LNCAP (cell line): ENCODE measurements around the gene SCLT1.

Experiments used
- TF ChIP-seq, protein P1 (sequence below): fragments of 450-650 bp; IDR thresholded peaks from 2 replicates; pipeline ENCODE4 v1.5.1; 2017; ENCODE audit warnings: mild to moderate bottlenecking

The SCLT1 gene

DNA sequence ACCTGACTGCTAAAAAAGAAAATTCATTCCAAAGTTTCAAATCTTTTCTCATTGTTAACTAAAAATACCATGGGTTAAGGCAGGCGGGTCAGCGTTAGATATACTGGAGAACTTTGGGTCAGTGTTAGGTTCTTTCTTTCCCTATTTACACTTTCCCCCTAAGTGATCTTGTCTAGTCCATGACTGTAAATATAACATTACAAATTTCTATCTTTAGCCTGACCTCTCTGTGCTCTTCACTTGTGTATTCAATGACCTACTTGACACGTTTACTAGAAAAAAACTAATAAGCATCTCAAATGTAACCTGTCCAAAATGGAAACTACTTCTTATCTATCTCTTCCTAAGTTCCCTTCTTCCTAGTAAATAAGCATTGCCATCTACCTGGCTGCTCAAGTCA lies 188.5 kb downstream of the SCLT1 start:
- TF ChIP-seq, protein P1, sequence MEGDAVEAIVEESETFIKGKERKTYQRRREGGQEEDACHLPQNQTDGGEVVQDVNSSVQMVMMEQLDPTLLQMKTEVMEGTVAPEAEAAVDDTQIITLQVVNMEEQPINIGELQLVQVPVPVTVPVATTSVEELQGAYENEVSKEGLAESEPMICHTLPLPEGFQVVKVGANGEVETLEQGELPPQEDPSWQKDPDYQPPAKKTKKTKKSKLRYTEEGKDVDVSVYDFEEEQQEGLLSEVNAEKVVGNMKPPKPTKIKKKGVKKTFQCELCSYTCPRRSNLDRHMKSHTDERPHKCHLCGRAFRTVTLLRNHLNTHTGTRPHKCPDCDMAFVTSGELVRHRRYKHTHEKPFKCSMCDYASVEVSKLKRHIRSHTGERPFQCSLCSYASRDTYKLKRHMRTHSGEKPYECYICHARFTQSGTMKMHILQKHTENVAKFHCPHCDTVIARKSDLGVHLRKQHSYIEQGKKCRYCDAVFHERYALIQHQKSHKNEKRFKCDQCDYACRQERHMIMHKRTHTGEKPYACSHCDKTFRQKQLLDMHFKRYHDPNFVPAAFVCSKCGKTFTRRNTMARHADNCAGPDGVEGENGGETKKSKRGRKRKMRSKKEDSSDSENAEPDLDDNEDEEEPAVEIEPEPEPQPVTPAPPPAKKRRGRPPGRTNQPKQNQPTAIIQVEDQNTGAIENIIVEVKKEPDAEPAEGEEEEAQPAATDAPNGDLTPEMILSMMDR = no peak

DNA sequence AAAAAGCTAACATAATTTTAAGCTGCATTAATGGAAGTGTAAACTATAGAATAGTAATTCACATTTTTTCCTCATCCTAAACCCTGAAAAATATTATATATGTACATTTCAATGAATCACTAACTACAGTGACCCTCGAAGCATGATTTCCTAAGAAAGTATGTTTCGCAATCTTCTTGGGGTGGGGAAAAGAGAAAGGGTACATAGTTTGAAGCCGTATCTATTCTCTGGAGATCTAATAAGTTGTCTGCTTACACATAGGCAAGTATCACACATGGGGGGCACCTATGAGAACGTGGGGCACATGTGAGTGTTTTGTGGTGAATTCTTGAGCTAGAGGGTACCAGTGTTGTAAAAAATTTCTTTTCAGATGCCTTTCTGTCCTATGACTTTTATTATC lies 212.7 kb downstream of the SCLT1 start:
- TF ChIP-seq, protein P1 = no peak

DNA sequence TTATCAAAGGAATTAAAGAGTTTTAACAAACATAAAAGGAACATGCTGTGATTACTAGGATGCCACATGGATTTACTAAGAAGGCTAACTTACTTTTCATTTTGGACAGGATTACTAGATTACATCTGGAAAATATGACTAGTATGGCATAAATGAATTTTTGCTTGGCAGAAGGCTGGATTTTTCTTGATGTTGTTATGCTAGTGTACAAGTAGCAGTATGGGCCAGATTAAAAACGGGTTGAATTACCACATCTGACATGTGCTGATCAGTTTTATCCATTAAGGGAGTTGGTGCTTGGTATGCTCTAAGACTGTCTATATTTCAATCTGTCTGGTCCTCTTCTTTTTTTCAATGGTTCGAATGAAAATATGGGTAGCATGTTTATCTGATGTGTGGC lies 213.4 kb downstream of the SCLT1 start:
- TF ChIP-seq, protein P1 = no peak

DNA sequence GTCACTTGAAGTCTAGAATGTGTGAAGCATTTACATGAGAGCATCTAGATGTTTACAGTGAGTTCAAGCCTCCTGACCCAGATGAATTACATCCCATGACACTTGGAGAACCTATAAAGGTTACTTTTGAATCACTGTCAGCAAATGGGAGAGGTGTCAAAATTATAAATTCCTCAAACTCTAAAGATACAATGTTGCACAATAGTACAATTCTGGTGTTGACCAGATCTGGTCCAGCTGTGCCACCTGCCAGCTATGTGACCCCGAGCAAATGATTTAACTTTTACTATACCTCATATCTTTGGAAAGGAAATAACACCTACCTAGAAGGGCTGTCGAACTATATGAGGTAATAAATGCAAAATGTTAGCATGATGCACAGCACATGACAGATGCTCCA lies 214.1 kb downstream of the SCLT1 start:
- TF ChIP-seq, protein P1 = no peak

DNA sequence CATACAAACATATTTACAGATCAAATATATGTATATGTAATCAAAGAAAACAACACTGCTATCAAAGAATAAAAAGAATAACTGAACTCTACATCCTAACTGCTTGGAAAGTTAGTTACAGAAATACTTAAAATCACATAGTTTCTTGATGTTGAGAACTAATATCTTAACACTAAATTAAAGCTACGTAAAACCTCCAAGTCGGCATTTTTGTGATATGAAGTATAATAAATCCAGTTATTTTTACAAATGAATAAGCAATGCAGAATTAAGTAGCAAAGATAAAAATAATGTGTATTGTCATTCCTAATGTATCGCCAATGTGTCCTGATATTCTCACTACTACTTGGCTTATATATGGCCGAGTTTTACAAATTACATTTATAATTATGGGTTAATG lies 215.4 kb downstream of the SCLT1 start:
- TF ChIP-seq, protein P1 = no peak

DNA sequence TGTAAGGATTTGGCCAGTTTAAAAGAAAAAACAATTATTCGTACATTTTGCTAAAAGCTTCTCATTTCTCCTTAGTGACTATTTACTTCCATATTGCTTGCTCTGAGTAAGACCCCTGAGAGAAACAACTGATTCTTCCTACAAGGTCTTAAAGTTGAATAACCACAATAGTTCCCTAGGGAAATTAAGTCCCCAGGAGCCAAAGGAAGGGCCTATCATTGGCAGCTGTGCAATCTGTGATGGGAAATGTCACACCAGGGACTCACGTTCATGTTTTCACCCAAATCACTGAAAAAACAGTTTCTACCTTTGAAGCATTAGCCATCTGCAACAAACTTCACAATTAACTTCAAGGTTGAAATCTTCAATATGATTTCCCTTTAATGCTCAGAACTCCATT lies 217.1 kb downstream of the SCLT1 start:
- TF ChIP-seq, protein P1 = no peak

DNA sequence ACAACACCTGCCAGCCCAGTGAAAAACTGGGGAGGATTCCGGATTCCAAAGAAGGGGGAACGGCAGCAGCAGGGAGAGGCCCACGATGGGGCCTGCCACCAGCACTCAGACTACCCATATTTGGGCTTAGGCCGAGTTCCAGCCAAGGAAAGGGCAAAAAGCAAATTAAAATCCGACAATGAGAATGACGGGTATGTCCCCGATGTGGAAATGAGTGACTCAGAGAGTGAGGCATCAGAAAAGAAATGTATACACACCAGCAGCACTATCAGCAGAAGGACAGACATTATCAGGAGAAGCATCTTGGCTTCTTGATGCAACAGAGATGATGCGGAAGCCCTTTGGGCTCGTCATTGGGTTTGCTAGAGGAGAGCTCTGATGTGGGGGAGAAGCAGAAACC lies 221.4 kb downstream of the SCLT1 start:
- TF ChIP-seq, protein P1 = no peak

DNA sequence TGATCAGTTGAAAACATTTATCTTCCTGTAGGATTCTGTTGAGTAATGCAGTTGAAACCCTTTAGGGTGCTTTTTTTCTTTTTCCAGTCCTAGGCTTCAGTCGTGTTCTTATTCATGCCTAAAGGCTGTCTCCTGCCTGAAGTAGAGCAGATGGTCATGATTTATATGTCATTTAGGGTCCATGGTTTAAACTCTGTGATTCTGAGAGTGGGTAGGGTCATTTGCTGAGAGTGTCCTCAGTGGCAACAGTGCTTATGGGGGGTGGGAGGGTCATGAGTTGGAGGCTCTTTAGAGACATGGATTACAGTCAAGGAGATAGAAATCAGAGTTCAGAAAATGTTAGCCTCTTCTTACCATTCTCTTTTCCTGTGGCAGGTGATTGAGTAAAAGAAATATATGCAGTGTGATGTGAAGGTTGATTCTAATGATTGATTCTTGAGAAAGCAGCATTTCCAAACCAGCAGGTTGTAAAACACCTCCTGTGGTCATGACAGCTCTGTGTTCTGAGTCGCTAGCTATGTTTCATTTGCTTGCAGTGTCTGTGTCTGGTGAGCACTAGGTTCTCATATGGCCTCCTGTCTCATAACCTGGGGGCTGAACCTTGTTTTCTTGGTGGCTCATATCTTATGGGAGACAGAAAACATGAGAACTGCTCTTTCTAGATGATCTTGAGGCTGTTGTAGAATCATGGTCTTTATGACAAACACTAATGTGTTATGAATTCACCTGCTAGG lies 223.4 kb downstream of the SCLT1 start:
- TF ChIP-seq, protein P1 = no peak
